ENCODE data around the gene ITGA11.

Gene ITGA11

GRCh38 chr15:68259883-68260282, 172.1 kb downstream of the ITGA11 start:
- no peak for DNase-seq

GRCh38 chr15:68258692-68259091, 173.3 kb downstream of the ITGA11 start:
- DNase-seq: no peak

GRCh38 chr15:68256675-68257450, 175.1 kb downstream of the ITGA11 start:
- peak; percentile 62 for DNase-seq

GRCh38 chr15:68252925-68253534, 178.9 kb downstream of the ITGA11 start:
- DNase-seq: peak; percentile 72

GRCh38 chr15:68249058-68249713, 182.8 kb downstream of the ITGA11 start:
- no peak for DNase-seq
